Measurements from ENCODE around the gene GLRA2.
"Not testable (repeated sequence)": the region's sequence is repeated elsewhere in the genome, so short reads cannot be mapped to it uniquely, and the experiment has no call there.

Gene GLRA2

DNA sequence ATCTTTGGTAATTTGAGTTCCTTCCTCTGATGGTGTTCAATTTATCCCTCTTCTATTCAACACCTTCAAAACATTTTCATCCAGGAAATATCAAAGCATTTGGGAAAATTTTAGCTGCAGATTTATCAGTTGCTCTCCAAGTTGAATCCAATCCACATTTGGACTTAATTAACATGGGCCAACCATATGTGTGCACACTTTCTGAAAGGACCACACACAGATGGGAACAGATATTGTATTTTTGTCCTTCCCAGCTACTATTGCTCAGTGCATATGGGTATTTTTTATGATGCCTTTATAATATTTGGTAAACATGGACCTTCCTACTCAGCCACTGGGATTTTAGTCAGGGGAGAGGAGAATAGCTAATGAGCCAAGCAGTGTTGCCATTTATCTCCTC, 65.2 kb downstream of the GLRA2 start:
- FAIRE-seq: no peak

GRCh38 chrX:14598330-14598729, 69.0 kb downstream of the GLRA2 start:
- no peak for FAIRE-seq

- FAIRE-seq: no peak
Observed at GRCh38 chrX:14607446-14607985, 78.2 kb downstream of the GLRA2 start.

DNA sequence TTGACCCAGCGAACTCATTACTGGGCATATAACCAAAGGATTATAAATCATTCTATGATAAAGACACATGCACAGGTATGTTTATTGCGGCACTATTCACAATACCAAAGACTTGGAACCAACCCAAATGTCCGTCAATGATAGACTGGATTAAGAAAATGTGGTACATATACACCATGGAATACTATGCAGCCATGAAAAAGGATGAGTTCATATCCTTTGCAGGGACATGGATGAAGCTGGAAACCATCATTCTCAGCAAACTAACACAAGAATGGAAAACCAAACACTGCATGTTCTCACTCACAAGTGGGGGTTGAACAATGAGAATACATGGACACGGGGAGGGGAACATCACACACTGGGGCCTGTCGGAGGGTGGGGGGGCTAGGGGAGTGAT, 83.1 kb downstream of the GLRA2 start:
- FAIRE-seq: not testable (repeated sequence)

- no peak for FAIRE-seq
Observed at GRCh38 chrX:14616301-14616700, 87.0 kb downstream of the GLRA2 start.

GRCh38 chrX:14616836-14617235, 87.5 kb downstream of the GLRA2 start:
- FAIRE-seq: no peak

GRCh38 chrX:14618177-14618965, 89.0 kb downstream of the GLRA2 start:
- no peak for FAIRE-seq

DNA sequence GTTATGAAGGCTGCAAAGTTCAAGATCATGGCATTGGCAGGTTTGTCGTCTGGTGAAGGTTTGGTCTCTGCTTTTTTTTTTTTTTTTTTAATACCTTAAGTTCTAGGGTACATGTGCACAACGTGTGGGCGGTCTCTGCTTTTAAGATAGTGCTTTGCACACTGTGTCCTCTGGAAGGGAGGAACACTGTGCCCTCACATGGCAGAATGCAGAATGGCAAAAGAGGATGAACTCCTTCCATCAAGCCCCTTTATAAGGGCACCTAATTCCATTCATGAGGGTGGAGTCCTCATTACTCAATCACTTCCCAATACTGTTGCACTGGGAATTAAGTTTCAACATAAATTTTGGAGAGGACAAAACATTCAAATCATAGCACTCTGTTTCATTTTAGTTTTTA, 101.4 kb downstream of the GLRA2 start:
- no peak for FAIRE-seq

DNA sequence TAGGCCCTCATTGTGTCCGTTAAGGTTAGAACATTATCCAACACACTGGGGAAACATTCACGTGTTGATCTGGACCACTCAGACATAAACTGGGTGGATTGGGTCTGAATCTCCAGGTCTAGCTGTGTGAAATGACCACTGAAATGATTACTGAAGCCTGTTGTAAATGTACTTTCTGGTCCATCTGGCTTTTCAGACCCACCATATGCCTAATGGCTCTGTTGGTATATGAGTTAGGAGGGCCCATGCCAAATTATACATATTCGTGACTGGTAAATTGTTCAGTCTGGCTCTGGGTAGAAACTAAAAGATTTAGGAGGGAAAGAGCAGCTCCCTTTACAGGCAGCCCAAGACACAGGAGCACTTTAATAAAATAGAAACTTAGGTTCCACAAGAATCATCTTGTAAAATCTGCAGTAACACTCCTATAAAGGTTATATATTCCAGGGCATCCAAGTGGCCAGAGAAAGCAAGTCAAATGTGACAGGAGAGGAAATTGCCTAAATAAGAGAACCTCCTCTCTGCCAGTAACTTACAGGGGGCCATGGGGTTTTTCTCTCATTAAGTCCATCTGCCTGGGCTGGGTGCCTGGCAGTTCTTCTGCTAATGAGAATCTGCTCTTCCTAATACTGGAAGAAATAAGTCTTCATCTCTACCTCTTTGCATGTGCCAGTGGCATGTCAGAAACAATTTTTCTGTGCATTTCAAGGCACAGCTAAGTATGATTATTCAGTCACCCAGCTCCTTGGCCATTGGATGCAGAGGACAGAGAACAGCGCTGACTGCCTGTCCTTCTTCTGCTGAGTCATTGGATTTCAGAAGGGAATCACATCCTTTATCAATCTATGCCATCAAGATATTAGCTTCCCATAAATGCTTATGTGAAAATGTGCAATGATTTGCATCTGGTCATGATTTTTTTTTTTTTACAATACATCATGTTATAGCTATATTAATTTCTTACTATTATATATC, 112.6 kb downstream of the GLRA2 start:
- no peak for FAIRE-seq

- peak; percentile 53 for FAIRE-seq
Observed at GRCh38 chrX:14660970-14661369, 131.6 kb downstream of the GLRA2 start.

- FAIRE-seq: peak; percentile 75
Observed at GRCh38 chrX:14670819-14671218, 141.5 kb downstream of the GLRA2 start.

DNA sequence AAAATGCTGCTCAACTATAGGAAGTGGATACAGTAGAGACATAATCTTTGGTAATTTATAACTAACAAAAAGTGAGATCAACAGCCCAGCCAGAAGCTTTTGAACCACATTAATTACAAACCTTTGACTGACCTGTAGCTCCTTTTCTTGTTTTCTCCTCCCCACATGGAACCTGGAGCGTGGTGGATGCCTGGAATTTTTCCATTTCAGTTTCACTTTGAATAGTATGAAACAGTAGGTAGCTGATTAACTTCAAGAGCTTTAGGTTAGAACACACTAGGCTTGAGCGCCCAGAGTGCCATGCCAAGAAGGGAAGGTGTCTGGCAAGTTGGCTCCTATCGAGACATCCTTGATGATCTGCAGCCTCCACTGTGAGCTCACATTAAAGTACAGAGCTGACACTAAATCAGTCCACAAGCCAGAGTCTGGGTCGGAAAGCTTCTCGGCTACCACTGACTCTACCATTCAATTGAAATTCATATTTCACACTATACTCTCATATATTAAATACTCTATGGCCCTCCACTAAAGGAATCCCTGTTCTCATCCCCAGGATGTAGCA, 143.4 kb downstream of the GLRA2 start:
- no peak for FAIRE-seq

- FAIRE-seq: no peak
Observed at GRCh38 chrX:14673236-14673635, 143.9 kb downstream of the GLRA2 start.

GRCh38 chrX:14673764-14674163, 144.4 kb downstream of the GLRA2 start:
- FAIRE-seq: no peak

GRCh38 chrX:14675500-14675899, 146.2 kb downstream of the GLRA2 start:
- FAIRE-seq: no peak

DNA sequence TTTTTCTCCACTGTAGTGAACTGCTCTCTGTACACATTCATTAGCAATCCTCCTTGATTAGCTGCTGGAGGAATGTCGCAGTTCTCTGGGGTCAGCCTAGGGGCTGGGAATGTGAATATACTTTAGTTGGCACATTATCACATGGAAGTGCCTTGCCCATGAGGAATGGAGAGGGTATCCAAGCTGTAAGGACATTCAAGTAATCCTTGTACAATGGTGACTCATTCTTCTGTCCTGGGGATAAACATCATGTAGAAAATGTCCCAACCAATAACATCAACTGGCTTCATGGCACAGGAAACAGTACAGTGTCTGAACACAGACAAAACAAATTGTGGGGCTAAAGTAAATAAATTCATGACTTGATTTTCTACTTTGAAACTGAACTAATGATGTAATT, 147.1 kb downstream of the GLRA2 start:
- FAIRE-seq: no peak

DNA sequence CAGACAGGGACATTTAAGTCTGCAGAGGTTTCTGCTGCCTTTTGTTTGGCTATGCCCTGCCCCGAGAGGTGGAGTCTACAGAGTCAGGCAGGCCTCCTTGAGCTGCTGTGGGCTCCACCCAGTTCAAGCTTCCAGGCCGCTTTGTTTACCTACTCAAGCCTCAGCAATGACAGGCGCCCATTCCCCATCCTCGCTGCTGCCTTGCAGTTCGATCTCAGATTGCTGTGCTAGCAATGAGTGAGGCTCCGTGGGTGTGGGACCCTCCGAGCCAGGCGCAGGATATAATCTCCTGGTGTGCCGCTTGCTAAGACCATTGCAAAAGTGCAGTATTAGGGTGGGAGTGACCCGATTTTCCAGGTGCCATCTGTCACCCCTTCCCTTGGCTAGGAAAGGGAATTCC, 159.0 kb downstream of the GLRA2 start:
- not testable (repeated sequence) for FAIRE-seq

DNA sequence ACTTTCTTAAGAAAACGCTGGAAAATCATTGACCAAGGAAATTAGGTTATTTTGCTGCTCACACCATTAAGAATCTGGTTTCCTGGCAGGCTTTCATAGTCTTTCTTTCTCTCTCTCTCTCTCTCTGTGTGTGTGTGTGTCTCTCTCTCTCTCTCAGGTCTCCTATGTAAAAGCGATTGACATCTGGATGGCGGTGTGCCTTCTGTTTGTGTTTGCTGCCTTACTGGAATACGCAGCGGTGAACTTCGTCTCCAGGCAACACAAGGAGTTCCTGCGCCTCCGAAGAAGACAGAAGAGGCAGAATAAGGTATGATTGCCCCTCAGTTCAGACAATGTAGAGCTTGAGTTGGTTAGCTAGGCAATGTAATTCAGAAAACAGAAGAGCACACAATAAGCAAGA, 161.2 kb downstream of the GLRA2 start:
- FAIRE-seq: no peak

DNA sequence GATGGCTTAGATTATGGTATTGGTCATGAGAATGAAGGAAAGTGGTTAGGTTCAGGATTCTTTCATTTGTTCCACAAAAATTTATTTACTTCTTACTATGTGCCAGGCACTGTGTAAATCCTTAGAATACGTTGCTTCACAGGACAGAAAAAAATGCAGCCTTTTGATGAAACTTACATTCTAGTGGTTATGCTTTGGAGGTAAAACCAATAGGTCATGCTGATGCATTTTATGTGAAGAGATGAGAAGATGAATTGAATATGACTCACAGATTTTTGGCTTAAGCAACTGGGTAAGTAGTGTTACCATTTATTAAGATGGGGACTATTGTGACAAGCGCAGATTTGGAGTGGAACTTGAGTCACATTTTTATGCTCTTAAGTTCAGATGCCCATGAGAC, 165.3 kb downstream of the GLRA2 start:
- FAIRE-seq: no peak

DNA sequence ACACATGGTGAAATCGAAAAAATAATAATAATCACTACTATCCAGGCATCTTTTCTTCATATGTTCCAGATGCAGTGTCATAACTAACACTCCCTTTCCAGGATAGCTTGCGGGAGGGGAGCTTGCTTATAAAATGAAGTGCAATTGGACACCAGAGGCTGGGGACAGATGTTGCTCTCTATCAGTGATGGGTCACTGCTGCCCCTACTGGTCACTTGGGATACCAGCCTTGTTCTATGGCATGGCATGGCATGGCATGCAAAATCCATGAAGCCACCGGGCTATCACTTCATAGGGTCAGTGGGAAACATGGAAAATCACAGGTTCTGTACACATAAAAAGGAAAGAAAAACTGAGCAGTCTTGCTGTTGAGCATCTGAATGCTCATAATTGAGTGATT, 168.1 kb downstream of the GLRA2 start:
- FAIRE-seq: no peak

- FAIRE-seq: peak; percentile 68
Observed at GRCh38 chrX:14698790-14699189, 169.5 kb downstream of the GLRA2 start.

- FAIRE-seq: no peak
Observed at GRCh38 chrX:14700982-14701381, 171.6 kb downstream of the GLRA2 start.

- no peak for FAIRE-seq
Observed at GRCh38 chrX:14702145-14702544, 172.8 kb downstream of the GLRA2 start.
